TTC549 (cell line): ENCODE data around the gene ANKHD1.
"Not testable (repeated sequence)": the region's sequence is repeated elsewhere in the genome, so short reads cannot be mapped to it uniquely, and the experiment has no call there.

Experiments
- FAIRE-seq: peaks from 2 replicates; lab custom pipeline; 2012; peaks lifted over from hg19 to GRCh38; lab: Jason Lieb, UNC

Gene ANKHD1

DNA sequence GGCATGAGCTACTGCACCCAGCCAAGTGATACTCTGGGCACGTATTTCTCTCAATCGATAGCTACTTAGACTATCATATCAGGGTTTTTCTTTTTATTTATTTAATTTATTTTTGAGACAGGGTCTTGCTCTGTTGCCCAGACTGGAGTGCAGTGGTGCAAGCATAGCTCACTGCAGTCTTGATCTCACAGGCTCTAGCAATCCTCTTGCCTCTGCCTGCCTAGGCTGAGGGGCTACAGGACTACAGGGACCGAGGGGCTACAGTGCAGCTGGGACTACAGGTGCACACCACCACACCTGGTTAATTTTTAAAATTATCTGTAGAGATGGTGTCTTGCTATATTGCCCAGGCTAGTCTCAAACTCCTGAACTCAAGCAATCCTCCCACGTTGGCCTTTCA, 20.3 kb upstream of the ANKHD1 start:
- FAIRE-seq = no peak

DNA sequence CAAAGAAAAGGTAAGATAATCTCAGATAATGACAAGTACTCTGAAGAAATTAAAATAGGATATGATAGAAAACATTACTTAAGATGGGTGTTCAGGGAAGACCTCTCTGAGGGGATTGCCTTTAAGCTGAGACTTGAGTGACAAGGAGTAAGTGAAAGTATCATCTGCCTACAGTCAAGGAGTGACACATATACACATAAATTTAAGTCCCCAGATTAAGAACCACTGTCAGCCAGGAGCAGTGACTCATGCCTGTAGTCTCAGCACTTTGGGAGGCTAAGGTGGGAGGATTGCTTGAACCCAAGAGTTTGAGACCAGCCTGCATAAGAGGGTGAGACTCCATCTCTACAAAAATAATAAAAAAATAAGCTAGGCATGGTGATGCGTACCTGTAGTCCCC, 19.7 kb upstream of the ANKHD1 start:
- FAIRE-seq = no peak

- FAIRE-seq = no peak
Measured at GRCh38 chr5:140382866-140383265, 18.8 kb upstream of the ANKHD1 start.

- FAIRE-seq = no peak
Measured at GRCh38 chr5:140383300-140383699, 18.3 kb upstream of the ANKHD1 start.

DNA sequence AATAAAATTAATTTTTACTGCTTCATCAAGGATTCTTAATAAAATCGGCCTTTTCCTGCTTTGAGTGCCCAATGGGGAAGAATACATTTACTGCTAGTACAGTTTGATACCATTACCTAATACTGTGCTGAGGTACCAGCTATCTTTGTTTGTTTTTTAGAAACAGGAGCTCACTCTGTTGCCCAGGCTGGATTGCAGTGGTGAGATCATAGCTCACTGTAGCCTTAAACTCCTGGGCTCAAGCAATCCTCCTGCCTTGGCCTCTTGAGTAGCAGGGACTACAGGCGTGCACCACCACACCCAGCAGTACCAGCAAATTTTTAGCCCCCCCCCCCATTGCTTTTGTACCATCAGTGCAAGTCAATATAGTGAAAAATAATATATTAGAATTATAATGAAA, 13.6 kb upstream of the ANKHD1 start:
- no peak for FAIRE-seq

GRCh38 chr5:140391312-140391711, 10.3 kb upstream of the ANKHD1 start:
- no peak for FAIRE-seq

DNA sequence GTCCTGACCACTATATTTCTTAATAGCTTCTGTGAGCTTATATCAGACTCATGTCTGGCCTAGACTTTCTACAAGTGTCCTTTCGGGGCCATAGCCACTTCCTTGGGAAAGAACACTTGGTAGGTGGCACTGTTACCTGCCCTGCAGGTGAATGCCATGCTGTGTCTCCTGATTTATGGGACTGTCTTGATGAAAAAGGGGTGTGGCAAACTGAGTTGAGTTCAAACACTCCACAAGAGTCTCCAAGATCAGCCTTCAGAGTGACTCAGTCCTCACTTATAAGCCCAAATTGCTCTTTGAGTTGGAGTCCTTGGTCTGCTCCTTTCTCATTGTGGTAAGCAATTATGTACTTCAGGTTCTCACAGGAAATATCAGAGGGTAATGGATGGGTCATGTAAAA, 9.9 kb upstream of the ANKHD1 start:
- FAIRE-seq = no peak

DNA sequence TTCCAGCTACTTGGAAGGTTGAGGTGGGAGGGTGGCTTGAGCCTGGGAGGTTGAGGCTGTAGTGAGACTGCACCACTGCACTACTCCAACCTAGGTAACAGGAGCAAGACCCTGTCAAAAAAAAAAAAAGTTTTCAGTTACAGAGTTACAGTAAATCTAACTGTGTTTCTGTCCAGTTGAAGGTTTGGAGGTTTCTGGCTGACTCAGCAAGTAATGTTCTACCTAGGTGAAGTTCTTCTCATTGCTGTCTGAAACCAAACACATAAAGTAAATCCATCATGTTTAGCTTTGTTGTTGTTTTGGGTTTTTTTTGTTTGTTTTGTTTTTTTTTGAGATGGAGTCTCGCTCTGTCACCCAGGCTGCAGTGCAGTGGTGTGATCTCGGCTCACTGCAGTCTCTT, 7.9 kb upstream of the ANKHD1 start:
- no peak for FAIRE-seq

DNA sequence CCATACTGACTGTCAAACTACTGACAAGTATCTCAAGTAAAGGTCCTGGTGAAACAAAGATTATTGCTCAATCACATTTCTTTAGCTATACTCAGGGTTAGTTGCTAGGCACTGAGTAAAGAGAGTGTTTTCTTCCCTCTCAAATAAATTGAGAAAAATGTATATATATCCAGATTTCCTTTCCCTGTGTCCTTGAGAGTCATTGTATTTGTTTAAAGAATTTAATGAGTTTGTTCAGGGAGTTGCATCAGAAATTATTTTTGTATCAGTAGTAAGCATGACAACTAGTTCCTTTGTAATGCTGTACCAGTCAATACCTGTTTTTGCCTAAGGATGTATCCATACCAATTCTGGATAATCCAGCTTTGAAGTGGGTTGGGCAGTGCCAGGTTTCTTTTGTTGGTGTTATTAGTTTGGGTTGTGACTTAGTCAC, 3.2 kb upstream of the ANKHD1 start:
- FAIRE-seq = no peak

GRCh38 chr5:140399979-140400729, 1.5 kb upstream of the ANKHD1 start:
- no peak for FAIRE-seq

GRCh38 chr5:140400730-140401361, 787 bp upstream of the ANKHD1 start:
- FAIRE-seq = no peak

DNA sequence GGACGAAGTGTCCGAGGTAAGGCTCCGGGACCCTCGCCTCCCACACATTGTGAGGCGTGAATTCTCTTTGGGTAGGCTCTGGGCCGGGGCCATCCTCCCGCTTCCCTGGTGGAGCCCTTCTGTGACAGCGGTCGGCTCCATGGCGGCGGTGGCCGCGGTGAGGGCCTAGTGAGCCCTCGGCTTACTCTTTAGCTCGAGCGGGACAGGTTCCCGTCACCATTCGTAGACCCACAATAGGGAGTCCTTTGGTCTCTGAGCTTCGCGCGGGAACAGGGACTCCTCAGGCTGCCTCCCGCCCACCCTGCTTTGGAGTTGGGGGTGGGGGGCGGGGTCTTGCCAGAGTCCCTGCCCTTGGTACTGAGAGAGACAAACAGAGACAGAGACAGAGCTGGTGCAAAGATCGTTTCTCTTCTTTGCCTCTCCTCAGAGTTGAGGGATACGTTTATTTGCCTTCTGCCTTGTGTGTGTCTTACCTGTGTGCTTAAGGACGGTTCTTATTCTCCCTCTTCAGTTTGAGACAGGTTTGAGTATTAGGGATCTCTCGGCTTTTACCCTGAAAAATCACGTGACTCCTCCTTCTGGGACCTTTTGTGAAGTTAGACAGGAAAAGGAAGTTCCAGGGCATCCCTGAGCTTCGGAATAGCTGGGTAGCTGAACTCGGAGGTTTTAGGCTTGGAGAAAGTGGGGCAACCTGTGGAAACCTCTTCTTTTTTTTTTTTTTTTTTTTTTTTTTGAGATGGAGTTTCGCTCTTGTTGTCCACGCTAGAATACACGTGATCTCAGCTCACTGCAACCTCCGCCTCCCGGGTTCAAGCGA, 833 bp downstream of the ANKHD1 start:
- no peak for FAIRE-seq

- no peak for FAIRE-seq
Measured at GRCh38 chr5:140403613-140404012, 2.0 kb downstream of the ANKHD1 start.

DNA sequence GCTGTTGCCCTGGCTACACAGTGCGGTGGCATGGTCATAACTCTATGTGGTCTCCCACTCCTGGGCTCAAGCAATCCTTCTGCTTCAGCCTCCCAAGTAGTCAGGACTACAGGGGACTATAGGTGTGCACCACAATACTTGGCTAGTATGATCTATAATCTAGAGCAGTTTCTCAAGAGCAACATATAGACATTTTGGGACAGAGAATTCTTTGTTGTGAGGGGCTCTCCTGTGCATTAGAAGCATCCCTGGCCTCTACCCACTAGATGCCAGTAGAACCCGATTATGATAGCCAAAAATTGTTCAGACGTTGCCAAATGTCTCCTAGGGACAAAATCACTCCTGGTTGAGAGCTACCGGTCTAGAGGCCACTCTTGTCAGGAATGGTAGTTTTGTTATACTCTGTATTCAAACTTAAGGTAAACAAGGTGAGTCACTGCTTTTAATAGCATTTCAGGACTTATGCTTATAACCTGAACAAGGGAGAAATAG, 7.2 kb downstream of the ANKHD1 start:
- FAIRE-seq = no peak

DNA sequence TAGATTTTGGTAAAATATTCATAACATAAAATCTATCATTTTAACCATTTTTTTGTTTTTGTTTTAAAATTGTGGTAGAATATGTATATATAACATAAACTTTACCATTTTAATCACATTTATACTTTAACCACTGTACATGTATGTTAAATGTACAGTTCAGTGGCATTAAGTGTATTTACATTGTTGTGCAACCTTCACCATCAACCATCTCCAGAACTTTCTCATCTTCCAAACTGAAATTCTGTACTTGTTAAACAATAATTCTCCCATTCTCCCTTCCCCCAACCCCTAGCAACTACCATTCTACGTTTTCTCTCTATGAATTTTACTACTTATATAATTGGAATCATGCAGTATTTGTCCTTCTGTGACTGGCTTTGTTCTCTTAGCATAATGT, 11.6 kb downstream of the ANKHD1 start:
- no peak for FAIRE-seq

- no peak for FAIRE-seq
Measured at GRCh38 chr5:140417235-140417634, 15.6 kb downstream of the ANKHD1 start.

DNA sequence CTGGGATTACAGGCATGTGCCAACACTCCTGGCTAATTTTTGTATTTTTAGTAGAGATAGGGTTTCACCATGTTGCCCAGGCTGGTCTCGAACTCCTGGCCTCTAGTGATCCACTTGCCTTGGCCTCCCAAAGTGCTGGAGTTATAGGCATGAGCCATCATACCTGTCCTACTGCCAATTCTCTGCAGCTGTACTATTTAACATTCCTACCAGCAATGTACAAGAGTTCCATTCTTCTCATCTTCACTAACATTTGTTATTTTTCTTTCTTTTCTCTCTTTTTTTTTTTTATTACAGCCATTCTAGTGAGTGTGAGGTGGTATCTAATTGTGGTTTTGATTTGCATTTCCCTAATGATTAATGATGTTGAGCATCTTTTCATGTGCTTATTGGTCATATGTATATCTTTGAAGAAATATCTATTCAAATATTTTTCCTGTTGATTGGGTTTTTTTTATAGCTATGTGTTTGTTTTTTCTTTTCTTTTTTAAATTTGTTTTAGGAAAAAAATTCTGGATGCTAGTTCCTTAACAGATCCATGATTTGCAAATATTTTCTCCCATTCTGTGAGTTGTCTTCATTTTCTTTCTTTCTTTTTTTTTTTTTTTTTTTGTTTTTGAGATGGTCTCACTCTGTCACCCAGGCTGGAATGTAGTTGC, 17.4 kb downstream of the ANKHD1 start:
- no peak for FAIRE-seq

DNA sequence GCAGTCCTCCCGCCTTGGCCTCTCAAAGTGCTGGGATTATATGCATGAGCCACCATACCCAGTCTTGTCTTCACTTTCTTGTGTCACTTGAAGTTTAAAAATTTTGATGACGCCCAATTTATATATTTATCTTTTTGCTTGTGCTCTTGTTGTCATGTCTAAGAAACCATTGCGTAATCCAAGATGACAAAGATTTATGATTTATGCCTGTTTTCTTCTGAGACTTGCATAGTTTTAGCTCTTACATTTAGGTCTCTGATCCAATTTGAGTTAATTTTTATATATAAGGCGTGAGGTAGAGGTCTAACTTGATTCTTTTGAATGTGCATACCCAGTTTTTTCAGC, 18.6 kb downstream of the ANKHD1 start:
- no peak for FAIRE-seq

DNA sequence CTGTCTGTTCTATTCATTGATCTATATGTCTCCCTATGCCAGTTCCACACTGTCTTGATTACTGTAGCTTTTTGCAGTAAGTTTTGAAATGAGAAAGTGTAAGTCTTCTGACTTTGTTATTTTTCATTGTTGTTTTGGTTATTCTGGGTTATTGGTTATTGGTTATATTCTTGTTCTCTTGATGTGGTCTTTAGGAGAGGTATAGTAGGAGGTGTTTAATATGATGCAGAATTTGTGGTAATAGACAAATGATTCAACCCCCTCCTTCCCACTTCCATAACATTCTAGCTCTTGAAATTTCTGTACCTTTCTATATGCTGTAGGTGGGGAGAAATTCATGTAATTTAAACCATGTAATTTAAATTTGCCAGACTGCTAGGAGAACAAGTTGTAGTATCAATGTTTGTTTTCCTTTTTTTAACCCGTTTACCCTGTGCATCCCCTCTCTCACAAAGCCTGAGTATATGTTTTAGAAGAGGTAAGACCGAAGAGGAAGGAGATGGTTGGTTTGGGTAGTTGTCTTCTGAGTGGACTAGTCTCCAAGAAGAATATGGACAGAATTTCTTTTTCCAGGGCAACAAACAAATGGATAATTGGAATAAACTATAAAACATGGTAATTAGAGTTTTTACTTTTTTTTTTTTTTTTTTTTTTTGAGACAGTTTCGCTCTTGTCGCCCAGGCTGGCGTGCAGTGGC, 19.2 kb downstream of the ANKHD1 start:
- FAIRE-seq = no peak

DNA sequence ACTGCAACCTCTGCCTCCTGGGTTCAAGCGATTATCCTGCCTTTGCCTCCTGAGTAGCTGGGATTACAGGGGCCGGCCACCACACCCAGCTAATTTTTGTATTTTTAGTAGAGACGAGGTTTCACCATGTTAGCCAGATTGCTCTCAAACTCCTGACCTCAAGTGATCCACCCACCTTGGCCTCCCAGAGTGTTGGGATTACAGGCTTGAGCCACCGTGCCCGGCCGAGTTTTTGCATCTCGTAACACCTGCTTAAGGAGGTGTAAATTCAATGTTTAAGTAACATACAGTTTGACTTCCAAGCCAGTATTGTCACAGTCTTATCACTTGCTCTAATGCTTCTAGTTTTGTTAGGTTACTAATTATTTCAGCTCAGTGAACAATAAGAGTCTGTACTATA, 19.7 kb downstream of the ANKHD1 start:
- FAIRE-seq = not testable (repeated sequence)

DNA sequence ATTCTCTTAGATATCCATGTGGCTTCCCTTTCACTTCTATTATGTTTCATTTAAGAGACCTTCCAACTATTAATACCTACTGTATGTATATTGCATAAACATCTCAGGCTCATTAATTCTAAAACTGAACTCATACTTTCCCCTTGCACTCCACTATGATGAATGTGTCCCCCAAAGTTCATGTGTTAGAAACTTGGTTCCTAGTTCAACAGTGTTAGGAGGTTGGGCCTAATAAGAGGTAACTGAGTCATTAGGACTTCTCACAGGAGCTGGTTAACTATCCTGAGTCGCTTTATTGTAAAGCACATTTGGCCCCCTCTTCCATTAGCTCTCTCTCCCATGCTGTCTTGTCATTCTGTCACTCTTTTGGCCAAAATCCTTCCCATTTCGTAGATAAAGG, 22.0 kb downstream of the ANKHD1 start:
- no peak for FAIRE-seq

DNA sequence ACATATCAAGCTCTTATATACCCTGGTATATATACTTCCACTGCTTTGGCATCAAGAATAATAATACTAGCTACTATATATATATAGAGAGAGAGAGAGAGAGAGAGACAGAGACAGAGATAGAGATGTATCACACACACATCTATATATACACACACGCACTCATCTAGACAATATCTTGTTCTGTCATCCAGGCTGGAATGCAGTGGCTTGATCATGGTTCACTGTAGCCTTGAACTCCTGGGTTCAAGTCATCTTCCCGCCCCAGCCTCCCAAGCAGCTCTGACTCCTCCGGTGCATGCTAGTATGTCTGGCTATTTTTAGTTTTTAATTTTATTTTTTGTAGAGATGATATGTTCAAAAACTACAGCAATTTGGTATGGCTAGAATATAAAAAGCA, 22.5 kb downstream of the ANKHD1 start:
- FAIRE-seq = no peak
